GF-D8 (cell line): ENCODE results near the gene GAGE10.
"Not testable (repeated sequence)": the region's sequence is repeated elsewhere in the genome, so short reads cannot be mapped to it uniquely, and the experiment has no call there.

Source experiments
- DNase-seq: peaks from one replicate; lab custom pipeline; 2025; lab: John Stamatoyannopoulos, UW

GAGE10 gene

DNA sequence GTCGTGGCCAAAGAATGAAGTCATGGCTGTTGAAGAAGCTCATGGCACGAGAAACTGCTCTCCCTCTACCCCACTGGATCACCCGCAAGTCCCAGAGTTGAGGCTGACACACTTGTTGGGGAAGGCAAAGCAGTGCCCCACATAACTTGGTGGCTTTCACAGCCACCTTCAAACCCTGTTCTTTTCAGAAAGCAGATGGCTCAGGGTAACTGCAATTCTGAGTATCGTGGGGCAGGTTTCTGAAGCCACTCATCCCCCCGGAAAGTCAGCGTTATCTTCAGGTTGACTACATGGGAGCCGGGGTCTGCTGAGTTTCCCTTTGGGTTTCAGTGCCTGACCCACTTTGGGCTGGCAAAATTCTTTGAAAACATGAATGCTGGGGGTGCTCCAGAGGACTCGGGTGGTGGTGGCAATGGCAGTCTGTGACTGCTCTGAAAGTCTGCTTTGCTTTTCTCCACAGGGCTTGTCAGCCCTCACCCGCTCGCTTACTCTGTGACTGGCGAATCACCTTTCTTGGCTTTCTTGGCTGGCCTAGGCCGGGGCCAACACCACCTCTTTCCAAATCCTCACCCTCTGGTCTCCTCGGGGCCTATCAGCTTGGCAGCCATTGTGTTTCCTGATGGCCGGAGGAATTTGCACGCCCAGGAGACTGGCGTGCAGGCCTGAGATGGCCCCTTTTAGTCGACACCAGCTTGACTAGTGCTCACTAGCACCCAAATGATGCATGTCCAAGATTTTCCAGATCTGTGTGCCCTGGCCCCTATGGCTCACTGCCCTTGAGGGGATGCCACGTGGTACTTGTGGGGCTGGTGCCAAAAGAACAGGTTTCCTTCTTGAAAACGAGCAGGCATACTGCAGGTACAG lies 26.5 kb upstream of the GAGE10 start:
- DNase-seq = no peak

DNA sequence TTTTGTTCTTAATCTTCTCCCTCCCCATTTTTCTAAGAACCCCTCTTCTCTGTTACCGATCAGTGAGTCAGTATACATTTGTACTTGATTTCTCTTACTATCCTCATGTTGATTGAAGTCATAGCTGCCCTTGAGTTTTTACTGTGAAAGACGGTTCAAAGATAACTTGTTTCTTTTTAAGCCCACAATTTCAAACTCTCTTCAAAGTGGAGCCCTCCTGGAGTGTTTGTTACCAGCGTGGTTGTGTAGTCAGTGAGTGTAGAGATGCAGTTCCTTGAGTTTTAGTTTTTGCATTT lies 26.0 kb upstream of the GAGE10 start:
- DNase-seq = no peak

DNA sequence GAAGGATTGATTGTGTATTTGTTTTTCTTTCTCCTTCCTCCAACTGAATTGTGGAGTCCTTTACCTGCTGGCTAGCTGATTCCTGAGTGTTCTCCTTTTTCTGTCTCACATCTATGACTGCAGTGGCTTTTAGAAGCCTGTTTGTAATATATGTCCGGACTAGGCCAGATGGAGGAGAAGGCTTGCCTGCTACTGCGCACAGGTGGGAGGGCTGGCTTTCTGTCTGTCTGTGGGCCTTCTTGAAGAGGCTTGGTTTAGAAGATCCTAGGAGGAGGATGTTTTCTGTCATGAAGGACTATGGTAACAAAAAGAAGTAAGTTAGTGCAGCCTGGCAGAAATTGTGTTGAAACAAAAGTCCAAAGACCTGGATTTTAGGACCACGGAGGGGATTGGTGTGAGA lies 25.4 kb upstream of the GAGE10 start:
- DNase-seq = no peak

DNA sequence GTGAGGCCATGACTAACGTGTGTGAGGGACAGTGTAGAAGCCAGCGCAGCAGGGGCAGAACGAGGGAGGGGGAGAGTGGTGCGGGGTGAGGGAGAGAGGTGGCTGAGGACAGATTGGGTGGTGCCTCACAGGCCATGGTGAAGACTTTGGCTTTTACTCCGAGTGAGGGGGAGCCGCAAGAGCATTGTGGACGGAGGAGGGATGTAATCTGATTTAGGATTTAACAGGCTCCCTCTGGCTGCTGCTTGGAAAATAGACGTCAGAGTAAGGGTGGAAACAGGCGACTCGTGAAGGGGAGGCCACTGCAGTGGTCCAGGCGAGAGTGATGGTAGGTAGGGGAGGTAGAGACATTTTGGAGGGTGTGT lies 20.8 kb upstream of the GAGE10 start:
- DNase-seq = no peak

DNA sequence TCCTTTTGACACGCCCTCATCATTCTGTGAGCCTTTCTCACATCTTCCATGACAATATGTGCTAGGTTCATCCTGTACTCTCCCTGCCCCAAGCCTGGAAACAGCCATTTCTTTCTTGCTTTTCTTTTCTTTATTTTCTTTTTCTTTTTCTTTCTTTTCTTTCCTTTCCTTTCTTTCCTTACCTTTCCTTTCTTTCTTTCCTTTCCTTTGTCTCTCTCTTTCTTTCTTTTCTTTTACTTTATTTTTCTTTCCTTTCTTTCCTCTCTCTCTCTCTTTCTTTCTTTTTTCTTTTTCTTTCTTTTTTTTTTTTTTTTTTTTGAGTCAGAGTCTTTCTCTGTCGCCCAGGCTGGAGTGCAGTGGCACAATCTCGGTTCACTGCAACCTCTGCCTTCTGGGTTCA lies 19.2 kb upstream of the GAGE10 start:
- no peak for DNase-seq

DNA sequence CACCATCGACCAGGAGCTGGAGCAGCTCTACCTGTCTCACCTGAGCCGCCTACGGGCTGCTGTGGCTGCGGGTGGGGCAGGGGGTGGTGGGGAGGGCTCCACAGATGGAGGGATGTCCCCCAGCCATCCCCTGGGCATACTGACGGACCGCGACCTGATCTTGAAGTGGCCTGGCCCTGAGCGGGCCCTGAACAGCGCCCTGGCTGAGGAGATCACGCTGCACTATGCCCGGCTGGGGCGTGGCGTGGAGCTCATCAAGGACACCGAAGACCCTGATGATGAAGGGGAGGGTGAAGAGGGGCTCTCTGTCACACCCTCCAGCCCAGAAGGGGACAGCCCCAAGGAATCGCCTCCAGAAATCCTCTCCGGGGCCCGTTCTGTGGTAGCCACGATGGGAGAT lies 17.3 kb upstream of the GAGE10 start:
- no peak for DNase-seq

DNA sequence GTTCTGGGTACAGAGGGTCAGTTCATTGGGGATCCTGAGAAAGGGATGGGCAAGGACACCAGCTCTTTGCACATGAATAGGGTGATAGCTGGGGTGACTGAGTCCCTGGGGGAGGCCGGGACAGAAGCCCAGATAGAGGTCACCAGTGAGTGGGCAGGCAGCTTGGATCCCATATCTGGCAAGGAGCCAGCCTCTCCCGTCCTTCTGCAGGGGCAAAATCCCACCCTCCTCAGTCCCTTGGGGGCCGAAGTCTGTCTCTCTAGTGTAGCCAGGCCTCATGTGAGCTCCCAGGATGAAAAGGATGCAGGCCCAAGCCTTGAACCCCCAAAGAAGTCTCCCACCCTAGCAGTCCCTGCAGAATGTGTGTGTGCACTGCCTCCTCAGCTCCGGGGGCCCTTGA lies 16.9 kb upstream of the GAGE10 start:
- DNase-seq = no peak

DNA sequence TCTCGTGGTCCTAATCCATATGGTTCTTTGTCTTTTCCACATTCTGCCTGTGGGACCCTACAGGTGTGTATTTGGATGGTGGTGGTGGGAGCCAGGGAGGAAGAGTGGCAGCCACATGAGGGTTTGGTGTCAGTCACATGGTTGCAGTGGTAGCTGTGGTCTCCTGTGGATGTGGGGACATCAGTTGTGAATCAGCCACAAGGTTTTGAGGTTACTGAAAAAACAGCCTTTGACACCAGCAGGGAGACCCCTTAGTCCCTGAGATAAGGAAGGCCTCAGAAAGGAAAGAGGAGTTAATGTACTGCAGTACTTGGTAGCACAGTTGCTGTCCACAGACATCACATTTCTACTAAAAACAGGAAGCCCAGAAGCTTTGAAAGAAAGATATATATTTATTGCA lies 15.8 kb upstream of the GAGE10 start:
- DNase-seq = no peak

DNA sequence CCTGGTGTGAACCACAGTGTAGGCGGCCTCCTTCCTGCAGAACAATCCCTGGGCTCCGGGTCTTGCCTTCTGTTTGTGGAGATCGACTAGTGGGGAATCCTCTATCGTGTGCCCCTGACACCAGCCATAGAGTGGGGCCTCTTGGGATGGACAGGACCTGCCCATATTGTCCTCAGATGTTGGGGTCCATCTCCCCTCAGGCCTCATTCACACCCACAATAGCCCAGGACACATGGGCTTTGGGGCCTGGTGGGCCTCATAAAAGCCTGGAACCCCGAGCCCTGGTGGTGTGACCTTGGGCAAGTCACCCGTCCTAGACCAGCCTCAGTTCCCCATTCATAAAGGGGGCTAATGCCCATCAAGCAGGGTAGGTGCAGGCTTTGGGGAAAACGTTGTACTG lies 13.2 kb upstream of the GAGE10 start:
- no peak for DNase-seq

DNA sequence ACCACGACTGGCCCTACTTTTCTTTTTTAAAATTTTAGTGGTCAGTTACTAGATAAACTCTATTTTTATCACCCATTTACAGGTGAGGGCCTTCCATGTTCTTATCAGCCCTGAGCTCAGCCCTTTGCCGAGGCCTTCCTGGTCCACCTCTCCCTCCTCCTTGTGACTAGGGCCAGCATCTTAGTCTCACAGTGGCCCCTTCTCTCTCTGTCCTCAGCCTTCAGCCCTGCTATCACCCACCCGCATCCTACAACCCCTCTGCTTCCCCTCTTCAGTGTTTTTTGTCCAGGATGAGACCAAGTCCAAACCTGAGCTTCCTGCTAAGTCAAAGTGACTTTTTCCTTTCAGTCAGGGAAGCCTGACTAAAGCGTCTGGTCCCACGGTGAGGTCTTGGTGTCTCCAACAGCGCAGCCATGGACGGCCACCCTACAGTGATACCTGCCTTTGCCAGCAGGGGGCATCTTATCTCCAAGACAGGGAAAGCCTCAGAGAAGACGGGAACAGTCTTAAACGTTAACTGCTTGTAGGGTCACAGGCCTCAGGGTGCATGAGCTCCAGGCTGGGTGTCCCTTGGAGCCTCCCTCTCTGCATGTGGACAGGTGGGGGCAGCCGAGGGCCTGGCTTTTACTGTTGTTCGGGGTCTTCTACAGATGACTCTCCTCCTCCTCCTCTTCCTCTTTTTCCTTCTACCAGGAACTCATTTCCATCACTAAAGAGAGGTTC lies 11.7 kb upstream of the GAGE10 start:
- no peak for DNase-seq

DNA sequence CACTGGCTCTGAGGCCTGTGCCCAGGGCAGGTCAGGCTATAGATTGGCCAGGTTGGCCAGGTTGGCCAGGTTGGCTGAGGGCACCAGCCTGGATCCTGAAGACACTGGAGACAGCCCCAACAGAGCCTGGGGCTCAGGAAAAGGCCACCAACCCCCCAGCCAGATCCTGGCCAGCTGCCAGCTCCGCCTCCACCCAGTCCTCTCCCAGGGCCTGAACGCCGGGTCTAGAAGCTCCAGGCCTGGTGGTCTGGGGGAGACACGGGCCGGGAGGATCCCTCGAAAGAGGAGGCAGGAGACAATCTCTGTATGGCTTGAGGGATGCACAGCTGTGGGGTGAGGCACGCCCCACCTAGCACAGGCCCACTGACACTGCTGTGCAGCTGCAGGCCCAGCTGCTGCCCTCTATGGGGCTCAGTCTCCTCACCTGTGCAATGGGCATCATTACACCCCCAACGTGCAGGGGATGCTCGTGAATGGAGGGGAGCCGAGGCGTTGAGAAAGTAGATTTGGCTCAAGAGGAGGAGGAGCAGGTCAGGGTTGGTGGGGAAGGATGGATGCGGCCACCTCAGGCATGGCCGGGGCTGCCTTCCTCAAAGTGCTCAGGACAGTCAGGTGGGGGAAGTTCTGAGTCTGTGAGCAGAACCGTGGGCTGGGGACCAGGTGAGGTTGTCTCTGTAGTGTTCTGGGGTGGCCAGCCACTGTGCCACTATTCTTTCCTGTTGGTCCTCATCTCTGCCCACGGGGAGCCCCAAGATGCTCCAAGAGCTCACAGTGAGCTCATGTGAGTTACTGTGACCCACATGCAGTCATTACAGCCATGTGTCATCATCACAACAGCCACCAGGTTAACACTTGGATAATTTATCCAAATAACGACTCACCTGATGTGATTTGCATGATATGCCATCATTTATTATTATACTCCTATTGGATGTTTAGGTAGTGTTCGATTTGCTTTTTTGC lies 10.8 kb upstream of the GAGE10 start:
- no peak for DNase-seq

DNA sequence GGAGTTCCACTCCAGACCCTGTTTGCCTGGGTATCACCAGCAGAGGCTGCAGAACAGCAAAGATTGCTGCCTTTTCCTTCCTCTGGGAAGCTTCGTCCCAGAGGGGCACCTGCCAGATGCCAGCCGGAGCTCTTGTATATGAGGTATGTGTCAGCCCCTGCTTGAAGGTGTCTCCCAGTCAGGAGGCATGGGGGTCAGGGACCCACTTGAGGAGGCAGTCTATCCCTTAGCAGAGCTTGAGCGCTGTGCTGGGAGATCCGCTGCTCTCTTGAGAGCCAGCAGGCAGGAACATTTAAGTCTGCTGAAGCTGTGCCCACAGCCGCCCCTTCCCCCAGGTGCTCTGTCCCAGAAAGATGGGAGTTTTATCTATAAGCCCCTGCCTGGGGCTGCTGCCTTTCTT lies 4.2 kb upstream of the GAGE10 start:
- DNase-seq = not testable (repeated sequence)

DNA sequence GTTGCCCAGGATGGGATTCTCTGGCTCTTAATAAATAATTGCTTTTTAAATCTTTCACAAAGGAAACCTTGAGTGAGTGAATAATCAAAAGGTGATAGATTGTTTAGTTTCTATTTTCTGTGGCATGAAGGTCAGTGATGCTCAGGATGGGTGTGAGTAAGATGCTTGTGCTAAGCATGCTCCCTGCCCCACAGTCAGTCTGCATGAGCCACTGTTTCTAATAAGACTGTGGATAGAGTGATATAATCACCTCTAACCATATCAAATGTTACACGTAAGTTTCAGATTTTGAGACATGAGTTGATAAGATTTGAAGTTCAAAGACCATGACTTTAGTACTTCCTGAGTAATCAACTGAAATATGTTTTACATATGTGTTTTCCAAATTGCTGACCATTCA lies 2.7 kb upstream of the GAGE10 start:
- no peak for DNase-seq

DNA sequence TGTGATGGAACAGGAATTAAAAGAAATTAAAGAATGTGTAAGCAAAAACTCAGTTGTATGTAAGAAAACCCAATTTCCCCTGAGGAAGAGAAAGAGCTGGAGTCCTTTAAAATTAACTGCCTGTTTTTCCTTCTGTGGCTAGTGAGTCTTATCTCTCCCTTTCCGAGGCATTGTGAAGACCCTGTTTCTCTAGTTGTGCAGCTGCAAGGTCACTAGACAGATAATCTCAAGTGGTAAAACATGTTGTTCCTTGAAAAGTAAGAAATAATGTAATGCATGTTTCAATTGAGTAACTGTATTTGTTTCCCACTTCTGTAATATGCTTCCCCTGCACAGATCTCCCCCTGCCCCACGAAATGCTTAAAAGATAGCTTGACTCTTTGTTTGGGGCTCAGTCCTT lies 4.3 kb downstream of the GAGE10 start:
- not testable (repeated sequence) for DNase-seq

DNA sequence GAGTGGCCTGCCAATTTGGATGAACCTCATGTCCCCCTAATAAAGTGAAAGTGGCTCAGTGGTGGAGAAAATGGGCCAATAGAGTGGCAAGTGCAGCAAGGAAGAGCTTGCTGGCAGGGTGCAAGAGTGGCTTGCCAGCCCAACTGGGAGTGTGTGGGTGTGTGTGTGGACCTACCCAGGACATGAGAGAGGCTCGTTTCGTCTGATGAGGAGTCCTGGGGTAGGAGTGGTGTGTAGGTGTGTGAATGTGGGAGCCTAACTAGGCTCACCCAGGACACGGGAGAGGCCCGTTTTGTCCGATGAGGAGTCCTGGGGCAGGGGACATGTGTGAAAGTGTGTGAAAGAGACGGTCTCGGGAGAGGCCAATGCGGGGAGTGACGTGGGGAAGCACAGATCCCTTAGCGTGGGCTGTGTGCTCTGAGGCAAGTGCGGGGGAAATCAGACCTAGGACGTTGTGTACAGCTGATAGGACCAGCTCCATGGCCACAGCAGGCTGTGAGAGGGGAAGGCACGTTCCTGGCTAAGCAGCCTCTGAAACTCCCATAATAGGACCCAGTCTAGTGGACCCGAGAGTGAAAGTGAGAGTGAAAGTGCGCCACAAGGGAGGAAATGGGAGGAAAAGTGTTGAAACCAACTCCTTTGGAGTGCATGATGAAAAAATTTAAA lies 5.3 kb downstream of the GAGE10 start:
- no peak for DNase-seq

DNA sequence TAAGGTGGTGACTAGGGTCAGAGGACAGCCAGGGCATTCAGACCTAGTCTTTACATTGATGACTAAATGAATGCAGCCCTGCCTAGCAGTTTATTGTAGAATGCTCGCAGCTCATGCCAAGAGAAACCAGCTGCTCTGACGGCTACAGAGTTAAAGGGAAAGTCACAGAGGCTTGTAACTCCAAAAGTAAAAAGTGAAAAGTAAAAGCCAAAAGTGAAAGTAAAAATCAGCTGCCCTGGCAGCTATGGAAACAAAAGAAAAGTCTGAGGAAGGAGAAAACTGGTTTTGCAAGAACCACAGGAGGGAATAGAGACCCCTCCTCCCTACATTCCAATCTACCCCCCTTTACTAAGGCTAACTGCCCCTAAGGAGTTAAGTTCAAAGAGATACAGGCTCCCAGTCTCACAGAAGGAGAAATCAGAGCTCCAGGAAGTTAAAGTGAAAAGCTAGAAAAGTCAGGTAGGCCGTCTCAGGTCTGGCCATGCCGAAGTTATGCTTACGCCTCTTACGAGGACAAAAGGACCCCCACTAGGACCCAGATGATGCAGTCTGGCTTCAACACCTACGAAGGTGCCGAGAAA lies 6.0 kb downstream of the GAGE10 start:
- no peak for DNase-seq

DNA sequence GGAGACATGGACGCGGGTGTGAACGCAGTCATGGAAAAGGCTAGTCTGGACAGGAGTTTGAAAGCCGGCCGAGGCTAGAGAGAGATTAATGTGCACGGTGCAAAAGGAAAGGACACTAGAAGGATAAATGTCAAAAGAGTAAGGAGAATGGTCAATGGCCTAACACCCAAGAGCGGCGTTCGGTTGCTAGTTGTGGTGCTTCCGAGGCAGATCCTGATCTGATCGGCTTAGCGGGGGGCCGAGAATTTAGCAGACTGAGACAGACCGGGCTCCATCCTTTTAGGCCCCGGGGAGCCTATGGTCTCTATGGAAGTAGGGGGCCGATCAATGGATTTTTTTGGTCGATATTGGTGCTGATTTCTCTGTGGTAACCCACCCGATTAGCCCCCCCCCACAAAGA lies 6.9 kb downstream of the GAGE10 start:
- DNase-seq = no peak

DNA sequence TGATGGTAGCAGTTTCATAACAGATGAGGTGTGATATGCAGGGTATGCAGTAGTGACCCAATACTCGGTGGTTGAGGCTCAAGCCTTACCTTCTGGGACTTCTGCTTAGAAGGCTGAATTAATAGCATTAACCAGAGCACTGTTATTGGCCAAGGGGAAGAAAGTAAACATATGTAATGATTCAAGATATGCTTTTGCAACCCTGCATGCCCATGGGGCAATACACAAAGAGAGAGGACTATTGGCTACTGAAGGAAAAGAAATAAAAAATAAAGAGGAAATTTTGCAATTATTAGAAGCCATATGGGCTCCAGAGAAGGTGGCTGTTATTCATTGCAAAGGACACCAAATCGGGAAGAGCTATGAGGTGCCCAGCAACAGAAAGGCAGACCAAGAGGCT lies 8.7 kb downstream of the GAGE10 start:
- DNase-seq = no peak

DNA sequence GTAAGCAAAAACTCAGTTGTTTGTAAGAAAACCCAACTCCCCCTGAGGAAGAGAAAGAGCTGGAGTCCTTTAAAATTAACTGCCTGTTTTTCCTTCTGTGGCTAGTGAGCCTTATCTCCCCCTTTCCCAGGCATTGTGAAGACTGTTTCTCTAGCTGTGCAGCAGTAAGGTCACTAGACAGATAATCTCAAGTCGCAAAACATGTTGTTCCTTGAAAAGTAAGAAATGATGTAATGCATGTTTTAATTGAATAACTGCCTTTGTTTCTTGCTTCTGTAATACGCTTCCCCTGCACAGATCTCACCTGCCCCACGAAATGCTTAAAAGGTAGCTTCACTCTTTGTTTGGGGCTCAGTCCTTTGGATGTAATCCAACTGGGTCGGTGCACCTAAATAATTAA lies 12.6 kb downstream of the GAGE10 start:
- DNase-seq = no peak

DNA sequence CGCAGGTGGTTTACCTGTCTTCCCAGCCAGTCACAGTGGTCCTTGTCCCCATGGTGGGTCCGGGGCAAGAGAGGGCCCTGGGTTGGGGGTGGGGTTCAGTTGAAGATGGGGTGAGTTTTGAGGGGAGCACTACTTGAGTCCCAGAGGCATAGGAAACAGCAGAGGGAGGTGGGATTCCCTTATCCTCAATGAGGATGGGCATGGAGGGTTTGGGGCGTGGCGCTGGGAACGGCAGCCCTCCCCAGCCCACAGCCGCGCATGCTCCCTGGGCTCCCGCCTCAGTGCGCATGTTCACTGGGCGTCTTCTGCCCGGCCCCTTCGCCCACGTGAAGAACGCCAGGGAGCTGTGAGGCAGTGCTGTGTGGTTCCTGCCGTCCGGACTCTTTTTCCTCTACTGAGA lies 18.3 kb downstream of the GAGE10 start, which contains the start of gene GAGE12J:
TSS of gene GAGE12J (plus strand) at position 301 of the 400 bp plus-strand sequence. CDS start 1,157 bp downstream, outside the sequence.
- DNase-seq = not testable (repeated sequence)

DNA sequence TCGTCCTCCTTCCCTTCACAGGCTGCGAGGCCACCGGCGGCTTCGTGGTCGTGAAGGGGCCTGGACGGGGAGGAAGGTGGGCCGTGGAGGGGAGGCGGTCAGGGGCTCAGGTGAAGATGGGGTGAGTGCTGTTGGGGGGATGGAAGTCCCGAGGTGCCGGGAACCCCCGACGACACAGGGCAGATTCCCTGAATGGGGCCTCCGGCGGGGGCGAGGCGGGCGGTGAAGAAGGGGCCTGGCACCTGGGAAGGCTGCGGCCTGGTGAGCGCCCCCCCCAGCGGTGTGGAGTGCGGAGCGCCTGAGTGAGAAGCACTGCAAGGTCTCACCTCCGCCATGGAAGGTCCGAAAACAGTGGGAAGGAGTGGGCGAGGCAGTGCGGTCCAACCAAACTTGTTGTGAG lies 18.8 kb downstream of the GAGE10 start:
- not testable (repeated sequence) for DNase-seq

DNA sequence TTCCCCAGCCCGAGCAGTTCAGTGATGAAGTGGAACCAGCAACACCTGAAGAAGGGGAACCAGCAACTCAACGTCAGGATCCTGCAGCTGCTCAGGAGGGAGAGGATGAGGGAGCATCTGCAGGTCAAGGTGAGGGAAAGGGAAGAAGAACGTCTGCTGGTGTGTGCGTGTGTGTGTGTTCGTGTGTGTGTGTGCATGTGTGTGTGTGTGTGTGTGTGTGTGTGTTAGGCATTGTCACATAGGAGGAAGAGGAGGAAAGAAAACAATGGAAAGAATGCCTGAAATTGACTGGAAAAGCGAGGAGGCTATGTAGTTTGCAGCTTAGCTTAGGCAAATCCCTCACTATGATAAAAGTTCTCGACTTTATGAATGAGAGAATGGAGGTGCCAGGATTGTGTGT lies 20.3 kb downstream of the GAGE10 start:
- DNase-seq = not testable (repeated sequence)
